ENCODE results near the gene TMEM33.
"Not testable (repeated sequence)": the region's sequence is repeated elsewhere in the genome, so short reads cannot be mapped to it uniquely, and the experiment has no call there.

Gene TMEM33, protein sequence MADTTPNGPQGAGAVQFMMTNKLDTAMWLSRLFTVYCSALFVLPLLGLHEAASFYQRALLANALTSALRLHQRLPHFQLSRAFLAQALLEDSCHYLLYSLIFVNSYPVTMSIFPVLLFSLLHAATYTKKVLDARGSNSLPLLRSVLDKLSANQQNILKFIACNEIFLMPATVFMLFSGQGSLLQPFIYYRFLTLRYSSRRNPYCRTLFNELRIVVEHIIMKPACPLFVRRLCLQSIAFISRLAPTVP

DNA sequence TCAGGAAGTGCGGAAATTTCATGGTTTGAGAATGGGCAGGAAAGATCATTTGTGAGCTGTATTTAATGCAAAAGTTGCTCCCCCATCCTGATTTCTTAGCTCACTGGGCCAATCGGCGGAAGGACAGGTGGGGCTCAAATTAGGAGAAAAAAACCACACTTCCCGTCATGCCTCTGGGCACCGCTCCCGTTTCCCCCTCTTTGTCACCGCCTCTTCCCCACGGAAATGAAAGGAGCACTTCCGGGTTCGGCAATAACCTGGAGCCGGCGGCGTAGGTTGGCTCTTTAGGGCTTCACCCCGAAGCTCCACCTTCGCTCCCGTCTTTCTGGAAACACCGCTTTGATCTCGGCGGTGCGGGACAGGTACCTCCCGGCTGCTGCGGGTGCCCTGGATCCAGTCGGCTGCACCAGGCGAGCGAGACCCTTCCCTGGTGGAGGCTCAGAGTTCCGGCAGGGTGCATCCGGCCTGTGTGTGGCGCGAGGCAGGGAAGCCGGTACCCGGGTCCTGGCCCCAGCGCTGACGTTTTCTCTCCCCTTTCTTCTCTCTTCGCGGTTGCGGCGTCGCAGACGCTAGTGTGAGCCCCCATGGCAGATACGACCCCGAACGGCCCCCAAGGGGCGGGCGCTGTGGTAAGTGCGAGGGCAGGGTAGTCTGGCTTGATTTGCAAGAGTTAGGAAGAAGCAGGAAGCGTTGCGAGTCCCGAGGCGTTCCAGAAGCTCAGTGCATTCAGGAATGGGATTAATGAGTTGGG, at the start of gene TMEM33:
TMEM33 (plus strand) TSS at position 529 of the 751 bp plus-strand sequence; CDS start at position 585, 56 bp downstream.
- peak; percentile 95 for FAIRE-seq

DNA sequence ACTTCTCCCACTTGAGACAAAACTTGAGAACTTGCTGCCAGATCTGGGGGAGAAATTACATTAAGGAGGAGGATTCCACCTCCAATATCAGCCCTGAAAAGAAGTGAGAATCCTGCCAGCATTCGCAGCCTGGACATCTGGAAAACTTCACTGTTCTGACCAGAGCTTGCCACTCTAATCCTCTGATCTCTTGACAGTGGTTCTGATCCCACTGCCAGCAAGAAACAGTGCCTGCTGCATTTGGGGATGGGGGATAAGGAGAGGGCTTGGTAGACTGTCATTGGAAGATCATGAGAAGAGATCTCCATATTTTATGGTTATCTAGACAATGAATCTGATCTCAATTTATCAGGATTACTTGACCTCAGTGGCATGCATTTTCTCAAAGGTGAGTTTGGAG, 49.8 kb upstream of the TMEM33 start:
- FAIRE-seq = no peak

More for the DNA sequence above, at the start of gene TMEM33:
- peak; percentile 65 for DNase-seq (ENCODE audit: extremely low spot score, insufficient read length, low read depth)

DNA sequence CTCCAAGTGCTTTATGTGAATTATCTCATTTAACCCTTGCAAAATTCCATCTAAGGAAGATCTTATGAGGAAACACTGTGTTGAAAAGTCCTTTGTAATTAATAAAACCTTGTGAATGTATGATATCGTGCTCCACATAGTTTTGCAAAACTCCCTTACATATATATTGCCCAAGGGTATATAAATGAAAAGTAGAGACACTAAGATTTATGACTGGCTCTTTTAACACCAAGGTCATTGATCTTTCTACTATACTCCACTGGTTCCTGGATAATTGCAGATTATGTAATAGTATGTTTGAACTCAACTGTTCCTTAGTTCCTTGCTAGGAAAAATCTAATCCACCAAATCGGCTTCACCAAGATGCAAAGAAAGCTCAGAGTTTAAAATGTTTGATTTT, 48.0 kb upstream of the TMEM33 start:
- no peak for FAIRE-seq
- DNase-seq (ENCODE audit: extremely low spot score, insufficient read length, low read depth) = no peak

More for the DNA sequence above, 49.8 kb upstream of the TMEM33 start:
- DNase-seq (ENCODE audit: extremely low spot score, insufficient read length, low read depth) = no peak

DNA sequence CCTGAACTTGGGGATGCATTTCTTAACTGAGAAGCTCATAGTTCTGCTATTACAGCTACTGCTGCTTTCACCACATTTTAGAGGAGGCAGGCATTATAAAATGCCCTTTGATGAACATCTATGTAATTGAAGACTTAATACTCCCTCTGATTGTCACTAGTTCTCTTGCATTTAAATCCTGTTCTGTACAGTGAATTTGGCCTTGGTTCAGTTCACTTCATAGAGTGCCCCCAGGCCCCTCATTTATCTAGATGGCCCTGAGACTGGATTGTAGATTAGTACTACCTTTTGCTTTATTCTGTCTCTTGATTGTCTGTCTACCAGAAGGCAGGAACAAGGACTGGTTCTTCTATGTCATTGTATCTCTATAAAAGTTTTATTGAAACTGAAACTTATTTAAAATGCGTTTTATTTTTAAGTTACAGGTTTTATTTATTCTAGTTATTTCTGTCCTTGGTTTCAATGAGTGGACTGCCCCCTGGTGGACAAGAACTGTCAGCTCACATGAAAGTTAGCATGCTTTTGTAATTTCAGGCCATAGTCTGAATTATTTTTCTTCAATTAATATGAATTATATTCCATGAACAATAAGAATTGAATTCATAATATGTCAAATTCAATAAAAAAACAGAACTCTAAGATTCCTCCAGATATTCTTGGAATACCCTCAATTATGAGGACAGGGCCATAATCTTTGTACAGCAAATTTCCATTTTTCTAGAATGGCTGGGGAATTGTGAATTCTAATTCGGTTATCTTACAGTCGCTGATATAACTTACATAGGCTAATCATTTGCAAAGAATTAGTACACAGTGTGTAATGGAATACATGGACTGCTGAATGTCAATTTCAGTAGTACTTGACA, 47.2 kb upstream of the TMEM33 start:
- FAIRE-seq (peak; percentile 60), DNase-seq (ENCODE audit: extremely low spot score, insufficient read length, low read depth) (no peak)

DNA sequence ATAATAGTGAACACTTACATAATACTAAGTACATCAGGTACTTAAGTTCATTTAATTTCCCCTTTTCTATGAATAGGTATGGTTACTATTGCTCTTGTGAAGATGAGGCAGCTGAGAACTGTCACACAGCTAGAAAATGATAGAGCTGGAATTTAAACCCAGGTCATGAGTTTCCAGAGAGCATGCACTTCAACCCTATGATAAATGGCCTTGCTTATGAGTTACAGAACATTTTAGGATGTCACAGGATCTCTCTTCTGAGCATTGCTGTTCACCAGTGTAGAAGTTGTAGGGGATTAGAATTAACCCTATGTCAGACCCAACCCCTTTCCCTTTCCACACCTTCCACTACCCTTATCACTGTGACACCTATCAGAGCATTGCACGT, 46.5 kb upstream of the TMEM33 start:
- no peak for FAIRE-seq
- DNase-seq (ENCODE audit: extremely low spot score, insufficient read length, low read depth) = no peak

DNA sequence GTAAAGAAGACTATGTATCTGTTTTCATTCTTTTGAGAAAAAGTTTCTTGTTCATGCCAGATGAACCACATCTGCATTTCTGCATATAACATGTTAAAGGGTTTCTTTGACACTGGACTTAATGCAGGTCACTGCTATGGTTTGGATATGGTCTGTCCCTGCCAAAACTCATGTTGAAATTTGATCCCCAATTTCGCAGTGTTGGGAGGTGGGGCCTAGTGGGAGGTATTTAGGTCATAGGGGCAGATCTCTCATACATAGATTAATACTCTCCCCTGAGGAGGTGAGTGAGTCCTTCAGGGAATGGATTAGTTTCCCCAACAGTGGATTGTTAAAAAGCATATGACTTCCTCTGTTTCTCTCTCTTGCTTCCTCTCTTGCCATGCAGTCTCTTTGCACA, 45.9 kb upstream of the TMEM33 start:
- FAIRE-seq (no peak), DNase-seq (ENCODE audit: extremely low spot score, insufficient read length, low read depth) (no peak)

DNA sequence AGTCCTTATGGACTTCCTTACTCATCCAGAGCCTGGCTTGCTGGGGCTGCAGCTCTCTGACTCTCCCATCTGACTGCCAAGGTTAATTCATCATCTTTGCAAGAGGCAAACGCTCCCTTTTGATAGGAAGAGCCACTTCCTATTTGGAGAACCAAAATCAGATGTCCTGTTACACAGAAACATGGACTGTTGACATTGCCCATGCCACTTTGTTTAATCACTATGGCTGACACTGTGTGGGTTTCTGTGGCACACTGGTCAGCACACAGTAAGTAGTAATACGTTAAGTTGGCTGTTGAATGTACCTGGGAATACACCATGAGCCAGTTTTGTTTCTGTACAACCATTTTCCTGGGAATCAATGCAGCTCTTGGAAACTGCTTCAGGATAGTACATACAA, 45.1 kb upstream of the TMEM33 start:
- DNase-seq (ENCODE audit: extremely low spot score, insufficient read length, low read depth) (no peak), FAIRE-seq (no peak)

DNA sequence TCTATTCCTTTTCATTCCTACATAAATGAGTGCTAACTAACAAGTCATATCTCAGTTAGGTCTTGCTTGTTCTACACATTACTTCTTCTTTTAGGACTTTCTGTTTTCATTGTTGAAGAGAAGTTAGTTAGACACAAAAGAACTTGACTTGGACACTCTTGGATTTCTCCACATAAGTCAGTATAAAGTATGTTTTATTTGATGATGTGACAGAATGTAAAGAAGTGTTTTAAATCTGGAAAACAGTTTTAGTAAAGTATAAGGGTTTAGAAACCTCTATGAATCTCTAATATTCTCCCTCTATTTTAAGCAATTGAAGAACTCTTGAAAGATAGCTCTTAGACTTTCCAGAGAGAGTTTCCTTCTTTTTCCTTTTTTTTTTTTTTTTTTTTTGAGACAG, 38.6 kb upstream of the TMEM33 start:
- DNase-seq (ENCODE audit: extremely low spot score, insufficient read length, low read depth) (no peak), FAIRE-seq (no peak)

DNA sequence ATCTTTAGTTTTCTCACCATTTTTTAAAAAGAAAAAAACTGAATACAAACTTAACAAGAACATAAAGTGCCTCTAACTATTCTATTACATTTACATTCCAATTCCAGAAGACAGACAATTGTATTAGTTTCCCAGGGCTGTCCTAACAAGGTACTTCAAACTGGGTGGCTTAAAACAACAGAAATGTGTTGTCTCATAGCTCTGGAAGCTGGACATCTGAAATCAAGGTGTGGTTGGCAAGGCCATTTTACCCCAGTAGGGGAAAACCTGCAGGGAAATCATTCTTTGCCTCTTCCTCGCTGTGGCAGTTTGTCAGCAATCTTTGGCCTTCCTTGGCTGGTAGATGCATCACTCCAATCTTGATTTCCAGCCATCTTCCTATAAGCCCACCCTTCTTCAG, 37.5 kb upstream of the TMEM33 start:
- DNase-seq (ENCODE audit: extremely low spot score, insufficient read length, low read depth) (no peak), FAIRE-seq (no peak)

DNA sequence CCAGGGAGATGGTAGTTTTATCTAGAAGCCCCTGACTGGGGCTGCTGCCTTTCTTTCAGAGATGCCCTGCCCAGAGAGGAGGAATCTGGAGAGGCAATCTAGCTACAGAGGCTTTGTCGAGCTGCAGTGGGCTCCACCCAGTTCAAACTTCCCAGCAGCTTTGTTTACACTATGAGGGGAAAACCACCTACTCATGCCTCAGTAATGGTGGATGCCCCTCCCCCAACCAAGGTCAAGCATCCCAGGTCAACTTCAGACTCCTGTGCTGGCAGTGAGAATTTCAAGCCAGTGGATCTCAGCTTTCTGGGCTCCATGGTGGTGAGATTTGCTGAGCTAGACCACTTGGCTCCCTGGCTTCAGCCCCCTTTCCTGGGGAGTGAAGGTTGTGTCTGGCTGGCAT, 26.1 kb upstream of the TMEM33 start:
- DNase-seq (ENCODE audit: extremely low spot score, insufficient read length, low read depth); FAIRE-seq: not testable (repeated sequence)

DNA sequence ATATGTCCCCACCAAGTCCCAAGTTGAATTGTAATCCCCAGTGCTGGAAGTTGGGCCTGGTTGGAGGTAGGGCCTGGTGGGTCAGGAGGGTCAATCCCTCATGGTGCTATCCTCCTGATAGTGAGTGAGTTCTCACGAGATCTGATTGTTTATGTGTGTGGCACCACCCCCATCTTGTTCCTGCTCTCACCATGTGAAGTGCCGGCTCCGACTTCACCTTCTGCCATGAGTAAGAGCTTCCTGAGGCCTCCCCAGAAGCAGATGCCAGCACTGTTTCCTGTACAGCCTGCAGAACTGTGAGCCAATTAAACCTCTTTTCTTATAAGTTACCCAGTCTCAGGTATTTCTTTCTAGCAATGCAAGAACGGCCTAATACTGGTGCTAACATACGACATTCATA, 22.7 kb upstream of the TMEM33 start:
- DNase-seq (ENCODE audit: extremely low spot score, insufficient read length, low read depth) = no peak
- FAIRE-seq = no peak

DNA sequence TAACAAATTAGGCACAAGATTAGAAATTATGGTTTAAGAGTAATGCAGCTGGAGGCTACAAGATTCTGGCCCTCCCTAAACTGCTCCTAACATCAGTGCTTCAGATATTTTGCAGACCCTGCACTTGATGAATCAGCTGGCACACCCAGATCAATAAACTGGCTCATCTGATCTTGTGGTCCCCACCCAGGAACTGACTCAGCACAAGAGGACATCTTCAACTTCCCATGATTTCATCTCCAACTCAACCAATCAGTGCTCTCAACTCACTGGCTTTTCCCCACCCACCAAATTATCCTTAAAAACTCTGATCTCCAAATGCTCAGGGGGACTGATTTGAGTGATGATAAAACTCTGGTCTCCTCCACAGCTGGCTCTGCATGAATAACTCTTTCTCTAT, 21.7 kb upstream of the TMEM33 start:
- DNase-seq (ENCODE audit: extremely low spot score, insufficient read length, low read depth) = no peak
- FAIRE-seq = no peak

DNA sequence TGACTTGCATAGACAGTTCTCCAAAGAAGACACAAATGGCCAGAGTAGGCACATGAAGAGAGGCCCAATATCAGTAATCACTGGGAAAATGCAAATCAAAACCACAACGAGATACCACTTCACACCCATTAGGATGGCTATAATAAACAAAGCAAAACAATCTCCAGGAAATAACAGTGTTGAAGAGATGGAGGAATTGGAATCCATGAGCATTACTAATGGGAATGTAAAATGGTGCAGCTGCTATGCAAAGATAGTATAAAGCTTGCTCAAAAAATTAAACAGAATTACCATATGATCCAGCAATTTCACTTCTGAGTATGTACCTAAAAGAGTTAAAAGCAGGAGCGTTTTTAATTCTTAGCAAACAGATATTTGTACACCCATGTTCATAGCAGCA, 17.0 kb upstream of the TMEM33 start:
- FAIRE-seq (no peak), DNase-seq (ENCODE audit: extremely low spot score, insufficient read length, low read depth) (no peak)

DNA sequence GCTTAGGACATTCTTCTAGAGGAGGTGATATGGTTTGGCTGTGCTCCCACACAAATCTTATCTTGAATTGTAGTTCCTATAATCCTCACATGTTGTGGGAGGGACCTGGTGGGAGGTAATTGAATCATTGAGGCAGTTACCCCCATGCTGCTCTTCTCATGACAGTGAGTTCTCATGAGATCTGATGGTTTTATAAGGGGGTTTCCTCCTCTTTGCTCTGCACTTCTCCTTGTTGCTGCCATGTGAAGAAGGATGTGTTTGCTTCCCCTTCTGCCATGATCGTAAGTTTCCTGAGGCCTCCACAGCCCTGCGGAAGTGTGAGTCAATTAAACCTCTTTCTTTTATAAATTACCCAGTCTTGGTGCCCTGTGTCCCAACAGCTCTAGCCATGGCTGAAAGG, 14.8 kb upstream of the TMEM33 start:
- DNase-seq (ENCODE audit: extremely low spot score, insufficient read length, low read depth); FAIRE-seq: not testable (repeated sequence)

DNA sequence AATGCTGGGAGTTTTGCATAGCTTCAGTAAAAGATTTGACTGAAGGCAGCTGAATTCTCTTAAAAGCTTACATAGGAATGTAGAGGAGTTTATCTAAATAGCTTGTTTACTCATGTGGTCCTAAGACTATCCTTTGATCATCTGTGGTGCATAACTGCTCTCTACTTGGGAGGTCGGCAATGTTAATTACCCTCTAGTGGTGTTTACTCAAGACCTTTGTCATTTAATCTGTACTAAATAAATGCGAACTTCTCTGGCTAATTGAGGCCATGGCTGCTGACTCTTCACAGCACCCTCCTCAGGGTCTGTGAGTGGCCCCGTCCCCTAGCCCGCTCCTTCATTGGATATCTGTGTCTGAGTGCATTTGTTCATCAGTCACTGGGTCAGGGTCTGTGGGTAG, 13.8 kb upstream of the TMEM33 start:
- DNase-seq (ENCODE audit: extremely low spot score, insufficient read length, low read depth) (no peak), FAIRE-seq (no peak)

DNA sequence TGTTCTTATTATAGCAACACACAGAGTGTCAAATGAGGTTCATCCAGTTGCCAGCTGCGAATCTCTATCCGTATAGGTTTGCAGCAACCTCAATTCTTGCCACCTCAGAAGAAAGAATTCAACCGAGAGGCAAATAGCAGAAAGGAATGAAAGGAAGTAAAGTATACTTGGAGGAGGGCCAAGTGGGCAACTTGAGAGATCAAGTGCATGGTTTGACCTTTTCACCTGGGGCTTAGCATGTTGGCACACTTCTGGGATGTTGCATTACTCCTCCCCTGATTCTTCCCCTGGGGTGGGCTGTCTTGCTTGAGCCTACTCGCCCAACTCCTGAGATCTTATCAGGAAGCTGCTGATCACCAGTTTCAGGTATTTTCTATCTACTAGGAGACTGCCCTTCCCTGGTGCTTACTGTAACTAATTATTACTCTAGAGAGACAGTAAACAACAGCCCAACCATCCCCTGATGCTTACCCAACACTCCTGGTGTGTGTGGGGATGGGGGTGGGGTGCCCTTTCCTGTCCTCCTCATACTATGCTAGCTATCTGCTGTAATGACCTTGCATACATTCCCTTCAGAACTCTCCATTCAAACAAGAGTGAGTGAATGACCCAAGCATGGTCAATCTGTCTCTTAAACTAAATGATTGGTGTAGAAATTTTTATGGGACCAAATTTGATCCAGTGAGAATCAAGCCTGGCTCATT, 7.3 kb upstream of the TMEM33 start:
- no peak for FAIRE-seq

DNA sequence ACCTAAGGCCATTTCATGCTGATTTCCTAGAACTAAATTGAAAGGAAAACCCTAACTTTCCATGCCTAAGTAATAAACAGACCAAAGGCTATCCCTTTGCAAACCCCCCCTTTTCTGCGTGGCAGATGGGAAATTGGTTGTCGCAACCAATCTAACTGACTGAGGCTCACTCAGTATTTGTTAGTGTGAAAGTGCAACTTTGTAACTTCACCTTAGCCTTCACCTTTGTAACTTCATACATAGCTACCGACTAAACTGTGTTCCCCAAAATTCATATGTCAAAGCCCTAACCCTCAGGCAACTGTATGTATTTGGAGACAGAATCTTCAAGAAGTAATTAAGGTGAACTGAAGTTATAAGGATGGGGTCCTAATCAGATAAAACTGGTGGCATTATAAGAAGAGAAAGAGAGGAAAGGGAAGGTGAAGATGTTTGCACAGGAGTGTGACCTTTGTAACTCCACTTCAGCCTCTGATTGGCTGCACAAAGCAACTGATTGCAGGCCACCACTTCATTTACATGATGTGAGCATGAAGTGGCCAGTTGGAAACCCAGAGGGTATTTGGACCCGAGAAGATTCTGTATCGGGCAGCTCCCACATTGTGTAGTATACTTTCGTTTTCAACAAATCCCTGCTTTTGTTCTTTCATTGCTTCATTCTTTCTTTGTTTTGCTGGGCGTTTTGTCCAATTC, 4.9 kb upstream of the TMEM33 start:
- no peak for FAIRE-seq

More for the DNA sequence above, 7.3 kb upstream of the TMEM33 start:
- DNase-seq (ENCODE audit: extremely low spot score, insufficient read length, low read depth) = no peak

DNA sequence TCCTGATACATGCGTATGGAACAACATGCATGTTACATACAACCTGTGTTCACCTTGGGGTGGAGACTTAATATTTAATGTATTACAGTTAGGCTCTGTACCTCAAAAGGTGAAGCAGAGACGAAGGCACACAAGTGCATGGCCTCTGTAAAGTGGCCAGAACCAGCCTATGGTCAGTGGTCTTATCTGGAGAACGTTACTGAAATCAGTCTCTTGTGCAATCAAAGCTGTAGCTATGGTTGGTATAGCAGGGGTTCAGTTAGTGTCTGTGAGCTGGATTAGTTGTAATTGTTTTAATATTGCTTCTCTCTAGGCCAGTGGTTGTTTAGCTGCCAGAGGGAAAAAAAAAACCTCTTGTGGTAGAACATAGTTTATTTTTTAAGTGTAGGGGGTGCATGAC, 2.2 kb upstream of the TMEM33 start:
- no peak for DNase-seq (ENCODE audit: extremely low spot score, insufficient read length, low read depth)
- no peak for FAIRE-seq

More for the DNA sequence above, 4.9 kb upstream of the TMEM33 start:
- no peak for DNase-seq (ENCODE audit: extremely low spot score, insufficient read length, low read depth)

DNA sequence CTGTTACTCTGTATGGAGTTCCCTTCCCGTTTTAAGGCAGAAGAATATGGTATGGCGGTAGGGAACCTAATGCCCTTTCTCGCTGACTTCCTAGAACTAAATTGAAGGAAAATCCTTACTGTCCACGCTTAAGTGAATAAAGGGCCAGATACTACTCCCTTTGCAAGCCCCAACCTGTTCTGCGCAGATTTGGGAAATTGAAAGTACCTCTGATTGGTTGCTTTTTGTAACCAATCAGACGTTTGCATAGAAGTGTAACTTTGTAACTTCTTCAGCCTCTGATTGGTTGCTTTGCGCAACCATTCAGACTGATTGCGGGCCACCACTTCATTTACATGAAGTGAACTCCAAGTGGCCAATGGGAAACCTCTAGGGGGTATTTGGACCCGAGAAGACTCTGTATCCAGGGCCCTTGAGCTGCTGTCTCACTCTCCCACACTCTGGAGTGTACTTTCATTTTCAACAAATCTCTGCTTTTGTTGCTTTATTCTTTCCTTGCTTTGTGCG, 1.2 kb upstream of the TMEM33 start:
- FAIRE-seq (no peak), DNase-seq (ENCODE audit: extremely low spot score, insufficient read length, low read depth) (no peak)

Data from GM18507 (cell line).